Germinal center (tissue), 1 donor: ENCODE data around the gene NOC2L.

Source experiments
- DNase-seq: peaks from one replicate; pipeline ENCODE4 v3.0.0; 2012; ENCODE audit warnings: mixed read lengths, low spot score

NOC2L gene

DNA sequence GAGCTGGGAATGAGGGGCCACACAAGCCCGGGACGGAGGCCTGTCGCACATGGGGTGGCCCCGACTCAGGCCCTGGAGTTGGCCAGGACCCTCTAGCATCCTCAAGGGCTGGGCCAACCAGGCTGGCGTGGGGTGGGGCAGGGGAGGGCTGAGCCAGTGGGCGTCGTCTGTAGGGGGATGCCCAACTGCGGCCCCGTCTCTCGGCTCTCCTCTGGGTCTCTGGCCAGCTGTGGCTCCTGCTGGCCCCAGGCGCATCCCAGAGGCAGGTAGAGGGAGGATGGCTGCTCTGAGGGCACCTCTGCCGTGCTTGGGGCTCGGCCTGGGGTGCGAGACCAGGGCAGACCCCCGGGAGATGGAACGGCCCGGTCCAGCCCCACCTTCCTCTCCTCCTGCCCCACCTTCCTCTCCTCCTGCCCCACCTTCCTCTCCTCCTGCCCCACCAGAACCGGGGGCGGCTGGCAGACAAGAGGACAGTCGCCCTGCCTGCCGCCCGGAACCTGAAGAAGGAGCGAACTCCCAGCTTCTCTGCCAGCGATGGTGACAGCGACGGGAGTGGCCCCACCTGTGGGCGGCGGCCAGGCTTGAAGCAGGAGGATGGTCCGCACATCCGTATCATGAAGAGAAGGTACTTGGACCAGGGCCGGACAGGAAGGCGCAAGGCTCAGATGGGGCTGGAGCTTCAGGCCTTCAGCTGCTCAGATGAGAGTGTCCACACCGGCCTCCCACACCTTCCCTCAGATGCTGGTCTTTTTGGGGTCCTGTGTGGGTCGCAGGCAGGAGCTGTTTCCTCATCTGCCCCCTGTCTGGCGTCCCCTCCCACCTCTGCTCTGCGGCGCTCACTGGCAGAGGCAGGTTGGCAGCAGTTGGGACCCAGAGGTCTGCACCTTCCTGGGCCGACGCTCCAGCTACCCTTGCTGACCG lies 29.1 kb downstream of the NOC2L start:
- DNase-seq: no peak

- no peak for DNase-seq
Observed at GRCh38 chr1:928825-929661, 30.0 kb downstream of the NOC2L start.

GRCh38 chr1:927748-928147 lies 31.3 kb downstream of the NOC2L start:
- DNase-seq: no peak

DNA sequence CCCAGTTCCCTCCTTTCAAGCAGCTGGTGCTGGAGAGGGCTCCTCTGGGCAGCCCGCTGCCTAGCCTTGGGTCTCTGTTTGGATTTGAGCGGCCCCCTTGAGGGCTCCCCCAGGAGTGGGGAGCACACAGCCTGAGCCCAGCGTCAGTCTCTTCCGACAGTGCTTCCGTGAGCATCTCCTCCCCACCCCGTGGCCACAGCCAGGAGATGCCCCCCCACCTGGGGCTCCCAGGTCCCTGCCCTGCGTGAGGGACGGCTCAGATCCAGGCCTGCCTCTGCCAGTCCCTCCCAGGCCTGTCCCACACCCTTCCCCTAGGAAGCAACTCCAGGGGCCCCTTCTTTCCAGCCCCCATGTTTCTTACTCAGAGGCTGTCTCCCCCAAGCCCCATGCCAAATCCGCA lies 31.8 kb downstream of the NOC2L start:
- no peak for DNase-seq

DNA sequence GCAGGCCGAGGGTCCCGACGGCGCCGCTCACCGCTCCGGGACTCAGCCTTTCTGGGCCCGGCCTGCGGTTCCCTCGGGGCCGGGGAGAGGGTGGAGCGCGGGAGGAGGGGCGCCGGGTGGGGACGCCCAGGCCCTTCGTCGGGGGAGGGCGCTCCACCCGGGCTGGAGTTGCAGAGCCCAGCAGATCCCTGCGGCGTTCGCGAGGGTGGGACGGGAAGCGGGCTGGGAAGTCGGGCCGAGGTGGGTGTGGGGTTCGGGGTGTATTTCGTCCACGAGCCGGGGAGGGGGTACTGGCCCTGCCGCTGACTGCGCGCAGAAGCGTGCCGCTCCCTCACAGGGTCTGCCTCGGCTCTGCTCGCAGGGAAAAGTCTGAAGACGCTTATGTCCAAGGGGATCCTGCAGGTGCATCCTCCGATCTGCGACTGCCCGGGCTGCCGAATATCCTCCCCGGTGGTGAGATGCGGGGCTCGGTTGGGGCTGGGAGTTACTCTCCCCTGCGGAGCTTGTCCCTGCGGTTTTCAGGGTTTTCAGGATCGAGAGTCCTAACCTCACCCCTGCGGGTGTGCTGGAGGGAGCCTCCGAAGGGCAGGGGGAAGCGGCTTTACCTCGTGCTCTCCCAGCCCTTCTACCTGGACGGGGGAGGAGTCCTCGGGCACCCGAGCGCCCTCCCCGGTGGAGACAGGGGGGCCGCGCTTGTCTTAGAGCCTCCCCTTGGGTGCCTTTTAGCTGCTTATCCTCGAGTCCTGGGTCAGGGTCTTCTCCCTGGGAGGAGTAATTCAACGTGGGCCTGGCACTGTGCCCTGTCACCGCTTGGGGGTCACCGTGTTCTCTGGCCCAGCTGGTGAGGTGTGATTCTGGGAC lies 33.3 kb downstream of the NOC2L start:
- DNase-seq: no peak

DNA sequence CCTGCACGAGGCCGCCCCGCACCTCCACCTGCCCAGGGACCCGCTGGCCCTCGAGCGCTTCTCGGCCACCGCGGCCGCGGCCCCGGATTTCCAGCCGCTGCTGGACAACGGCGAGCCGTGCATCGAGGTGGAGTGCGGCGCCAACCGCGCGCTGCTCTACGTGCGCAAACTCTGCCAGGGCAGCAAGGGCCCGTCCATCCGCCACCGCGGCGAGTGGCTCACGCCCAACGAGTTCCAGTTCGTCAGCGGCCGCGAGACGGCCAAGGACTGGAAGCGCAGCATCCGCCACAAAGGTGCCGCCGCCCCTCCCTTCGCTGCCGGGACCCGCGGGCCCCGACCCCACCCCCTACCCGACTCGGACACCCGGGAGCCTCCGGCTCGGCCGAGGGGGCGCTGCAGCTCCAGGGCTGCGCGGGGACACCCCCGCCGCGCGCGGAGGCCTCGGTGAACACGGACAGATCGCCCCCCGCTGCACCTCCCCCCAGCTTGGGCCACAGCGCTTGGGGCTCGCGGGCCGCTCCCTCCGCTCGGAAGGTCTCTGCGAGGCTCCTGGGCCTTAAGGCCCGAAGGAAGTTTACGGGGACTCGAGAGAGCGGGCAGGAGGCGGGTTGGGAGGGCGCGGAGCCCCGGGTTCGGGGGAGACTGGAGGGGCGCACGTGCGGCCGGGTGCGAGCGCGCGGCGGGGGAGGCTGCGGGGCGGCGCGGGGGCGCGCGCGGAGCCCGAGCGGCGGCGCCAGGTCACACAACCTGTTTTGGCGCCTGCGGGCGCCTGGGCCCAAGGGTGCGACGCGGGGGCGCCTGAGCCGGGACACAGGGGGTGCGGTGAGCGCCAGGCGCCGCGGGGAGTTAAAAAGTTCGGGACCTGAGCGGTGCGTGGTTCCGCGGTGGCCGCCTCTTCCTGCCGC lies 34.1 kb downstream of the NOC2L start:
- no peak for DNase-seq

- DNase-seq: no peak
Observed at GRCh38 chr1:923991-924655, 34.9 kb downstream of the NOC2L start.

DNA sequence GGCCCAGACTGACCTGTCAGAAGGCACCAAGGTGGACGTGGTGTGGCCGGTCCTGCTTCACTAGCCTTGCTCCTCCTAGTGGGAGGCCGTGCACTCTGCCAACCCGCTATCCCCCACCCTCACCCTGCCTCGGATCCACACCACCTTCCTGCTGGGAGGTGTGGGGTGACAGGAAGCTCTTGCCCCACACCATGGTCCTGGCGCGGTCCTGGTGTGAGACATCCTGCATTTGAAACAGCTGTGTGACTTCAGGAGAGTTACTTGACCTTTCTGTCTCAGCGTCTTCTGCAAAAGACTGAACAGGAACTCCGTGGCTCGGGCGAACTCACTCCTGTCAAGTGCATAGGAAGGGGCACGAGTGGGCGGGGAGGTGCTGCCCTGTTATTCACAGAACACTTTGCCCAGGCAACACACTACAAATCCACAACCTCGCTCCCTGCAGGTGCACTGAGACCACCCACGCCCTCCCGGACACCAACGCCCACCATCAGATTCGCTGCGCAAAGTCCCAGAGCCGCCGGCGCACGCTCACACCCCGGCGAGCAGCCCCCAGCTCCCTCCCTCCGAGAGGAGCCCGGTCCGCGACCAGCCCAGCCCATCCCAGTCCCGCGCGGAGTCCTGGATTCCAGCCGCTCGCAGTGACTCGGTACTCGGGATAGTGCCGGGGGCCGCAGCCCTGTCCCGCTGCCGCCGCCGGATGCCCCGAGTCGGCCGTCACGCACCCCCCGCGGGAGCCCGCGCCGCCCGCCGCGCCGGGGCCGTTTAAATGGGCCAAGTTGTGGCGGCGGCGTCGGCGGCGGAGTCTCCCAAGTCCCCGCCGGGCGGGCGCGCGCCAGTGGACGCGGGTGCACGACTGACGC lies 35.7 kb downstream of the NOC2L start, which contains the start of gene SAMD11:
SAMD11 (plus strand) TSS at position 793 of the 860 bp plus-strand sequence. CDS start 509 bp downstream, outside the sequence.
- DNase-seq: peak; percentile 46

DNA sequence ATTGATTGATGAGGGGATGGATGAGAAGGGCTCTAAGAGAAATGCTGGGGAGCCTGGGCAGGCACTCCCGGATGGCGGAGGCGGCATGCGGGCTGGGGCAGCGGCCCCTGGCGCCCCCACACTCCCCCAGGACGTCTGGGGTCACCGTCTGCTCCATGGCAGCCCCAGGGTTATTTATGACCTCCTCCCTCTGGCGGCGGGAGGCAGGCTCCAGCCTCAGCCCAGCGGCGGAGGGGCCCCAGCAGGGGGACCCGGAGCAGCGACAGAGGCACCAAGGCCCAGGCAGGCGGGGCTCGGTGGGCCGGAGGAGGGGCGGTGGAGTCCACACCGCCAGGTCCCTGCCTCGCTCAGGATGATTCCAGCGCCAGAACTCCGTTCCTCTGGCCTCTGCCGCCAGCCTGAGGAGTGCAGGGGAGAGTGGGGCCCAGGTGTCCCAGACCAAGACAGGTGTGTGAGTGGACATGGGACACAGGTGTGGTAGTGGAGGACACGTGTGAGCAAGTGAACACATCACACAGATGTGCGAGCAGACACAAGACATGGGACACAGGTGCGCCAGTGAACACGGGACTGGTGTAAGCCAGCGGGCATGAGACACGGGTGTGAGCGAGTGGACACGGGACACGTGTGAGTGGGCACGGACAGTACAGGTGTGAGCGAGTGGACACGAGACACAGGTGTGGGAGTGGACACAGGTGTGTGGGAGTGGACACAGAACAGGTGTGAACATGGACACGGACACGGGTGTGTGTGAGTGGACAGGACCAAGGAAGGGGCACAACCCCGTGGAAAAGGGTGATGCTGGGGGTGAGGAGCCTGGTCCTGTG lies 37.8 kb downstream of the NOC2L start:
- peak; percentile 42 for DNase-seq

GRCh38 chr1:920521-920920 lies 38.5 kb downstream of the NOC2L start:
- DNase-seq: no peak

GRCh38 chr1:920010-920409 lies 39.0 kb downstream of the NOC2L start:
- no peak for DNase-seq

- no peak for DNase-seq
Observed at GRCh38 chr1:919271-919872, 39.7 kb downstream of the NOC2L start.

DNA sequence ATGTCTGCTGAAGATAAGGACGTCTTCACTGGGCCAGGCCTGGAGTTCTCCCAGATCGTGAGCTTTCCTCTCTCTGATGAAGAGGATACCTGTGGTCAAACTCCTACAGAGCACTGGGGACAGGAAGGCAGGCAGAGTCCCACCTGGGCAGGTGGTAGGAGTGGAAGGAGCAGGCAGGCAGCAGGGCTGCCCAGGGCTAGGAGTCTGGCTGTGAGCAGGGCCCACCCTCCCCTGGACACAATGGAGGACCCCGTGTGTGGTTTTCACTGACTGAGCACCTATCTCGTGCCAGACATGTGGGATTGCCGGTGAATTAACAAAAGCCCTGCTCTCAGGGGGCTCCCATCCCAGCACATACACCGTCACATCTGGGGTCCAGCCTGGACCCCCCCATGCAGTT lies 40.2 kb downstream of the NOC2L start:
- no peak for DNase-seq

DNA sequence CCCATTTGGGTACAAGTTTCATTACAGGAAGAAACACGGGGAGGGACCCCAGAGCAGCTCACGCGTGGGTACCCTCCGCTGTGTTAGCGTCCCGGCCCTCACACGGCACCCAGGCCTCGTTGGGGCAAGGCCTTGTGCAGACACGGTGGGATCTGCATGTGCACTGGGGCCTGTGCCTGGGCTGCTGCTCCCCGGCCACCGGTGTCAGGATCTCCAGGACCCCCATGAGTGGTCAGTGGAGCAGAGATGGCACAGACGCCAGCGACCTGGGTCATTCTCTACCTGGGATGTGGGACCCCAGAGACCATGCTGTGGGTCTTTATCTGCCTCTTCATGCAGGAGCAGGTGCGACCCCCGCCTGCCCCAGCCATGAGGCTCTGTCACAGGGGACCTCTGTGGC lies 40.7 kb downstream of the NOC2L start:
- DNase-seq: no peak

- no peak for DNase-seq
Observed at GRCh38 chr1:917466-918091, 41.5 kb downstream of the NOC2L start.

DNA sequence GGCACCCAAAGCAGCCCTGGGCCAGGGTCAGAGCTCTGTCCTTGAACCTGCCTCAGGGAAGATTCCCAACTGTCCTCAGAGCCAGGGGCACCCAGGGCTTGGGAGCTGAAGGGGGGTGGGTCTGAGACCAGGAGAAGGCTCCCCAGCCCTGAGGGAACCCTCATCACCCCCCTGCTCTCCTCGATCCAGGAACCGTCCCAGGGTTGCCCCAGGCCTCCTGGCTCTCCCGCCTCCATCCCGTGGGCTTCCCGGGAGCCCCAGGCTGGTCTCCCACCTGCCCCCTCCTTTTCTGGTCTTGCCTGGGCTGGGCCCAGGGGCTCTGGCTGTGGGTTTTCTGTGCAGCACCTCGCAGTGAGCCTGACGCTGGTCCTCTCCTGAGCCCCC lies 42.0 kb downstream of the NOC2L start:
- DNase-seq: no peak
